ENCODE measurements around the gene DDX56.
"Not testable (repeated sequence)": the region's sequence is repeated elsewhere in the genome, so short reads cannot be mapped to it uniquely, and the experiment has no call there.

The DDX56 gene

DNA sequence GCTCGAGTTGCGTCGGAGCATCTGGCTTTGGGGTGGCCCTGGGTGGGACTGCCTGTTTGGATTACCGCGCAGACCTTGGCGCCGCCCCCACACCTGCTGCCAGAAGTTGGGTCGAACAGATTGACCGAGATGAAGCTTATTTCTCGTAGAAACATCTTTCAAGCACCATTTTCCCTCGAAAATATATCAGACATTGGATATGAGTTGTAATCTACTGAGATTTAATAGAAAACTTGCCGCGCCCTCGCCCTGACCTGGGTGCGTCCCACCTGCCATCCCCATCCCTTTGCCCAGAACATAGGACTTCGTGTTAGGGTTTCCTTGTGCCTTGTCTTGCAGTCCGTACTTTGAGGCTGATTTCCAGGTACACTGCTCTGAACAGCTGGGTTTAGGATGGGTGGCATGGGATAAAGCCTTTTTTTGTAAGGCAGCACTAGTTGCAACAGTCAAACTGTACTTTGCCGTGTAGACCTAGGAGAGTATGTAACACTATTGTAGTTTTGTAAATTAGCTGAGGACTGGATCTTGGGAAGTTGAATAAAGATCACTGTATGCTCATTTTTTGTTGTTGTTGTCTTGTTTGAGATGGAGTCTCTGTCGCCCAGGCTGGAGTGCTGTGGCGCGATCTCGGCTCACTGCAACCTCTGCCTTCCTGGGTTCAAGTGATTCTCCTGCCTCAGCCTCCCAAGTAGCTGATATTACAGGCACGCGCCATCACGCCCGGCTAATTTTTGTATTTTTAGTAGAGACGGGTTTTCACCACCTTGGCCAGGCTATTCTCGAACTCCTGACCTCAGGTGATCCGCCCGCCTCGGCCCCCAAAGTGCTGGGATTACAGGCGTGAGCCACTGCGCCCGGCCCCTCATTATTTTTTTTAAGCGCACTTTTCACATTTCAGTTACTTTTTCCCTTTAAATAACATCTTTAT, 33.7 kb upstream of the DDX56 start:
- peak overlapping the region; percentile 94 for H3K27ac ChIP-seq
- TF ChIP-seq ZFX (IDR thresholded peaks at IDR 0.05), result no peak; the same call in 1 of the 2 replicates
- TF ChIP-seq, protein P1, sequence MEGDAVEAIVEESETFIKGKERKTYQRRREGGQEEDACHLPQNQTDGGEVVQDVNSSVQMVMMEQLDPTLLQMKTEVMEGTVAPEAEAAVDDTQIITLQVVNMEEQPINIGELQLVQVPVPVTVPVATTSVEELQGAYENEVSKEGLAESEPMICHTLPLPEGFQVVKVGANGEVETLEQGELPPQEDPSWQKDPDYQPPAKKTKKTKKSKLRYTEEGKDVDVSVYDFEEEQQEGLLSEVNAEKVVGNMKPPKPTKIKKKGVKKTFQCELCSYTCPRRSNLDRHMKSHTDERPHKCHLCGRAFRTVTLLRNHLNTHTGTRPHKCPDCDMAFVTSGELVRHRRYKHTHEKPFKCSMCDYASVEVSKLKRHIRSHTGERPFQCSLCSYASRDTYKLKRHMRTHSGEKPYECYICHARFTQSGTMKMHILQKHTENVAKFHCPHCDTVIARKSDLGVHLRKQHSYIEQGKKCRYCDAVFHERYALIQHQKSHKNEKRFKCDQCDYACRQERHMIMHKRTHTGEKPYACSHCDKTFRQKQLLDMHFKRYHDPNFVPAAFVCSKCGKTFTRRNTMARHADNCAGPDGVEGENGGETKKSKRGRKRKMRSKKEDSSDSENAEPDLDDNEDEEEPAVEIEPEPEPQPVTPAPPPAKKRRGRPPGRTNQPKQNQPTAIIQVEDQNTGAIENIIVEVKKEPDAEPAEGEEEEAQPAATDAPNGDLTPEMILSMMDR (conservative IDR thresholded peaks at IDR 0.05), result no peak

GRCh38 chr7:44606341-44607140, 32.8 kb upstream of the DDX56 start, which contains the start of gene OGDH:
Gene OGDH (plus strand): TSS chr7:44606627. CDS start chr7:44624344, 17,717 bp downstream.
- peak within 1 kb of the TSS; percentile 94 for H3K27ac ChIP-seq
- 0 out of 2 replicates have a peak, but pooled peaks have one; percentile 49 for TF ChIP-seq ZFX (IDR thresholded peaks at IDR 0.05)
- TF ChIP-seq, protein P1 (conservative IDR thresholded peaks at IDR 0.05), result no peak

DNA sequence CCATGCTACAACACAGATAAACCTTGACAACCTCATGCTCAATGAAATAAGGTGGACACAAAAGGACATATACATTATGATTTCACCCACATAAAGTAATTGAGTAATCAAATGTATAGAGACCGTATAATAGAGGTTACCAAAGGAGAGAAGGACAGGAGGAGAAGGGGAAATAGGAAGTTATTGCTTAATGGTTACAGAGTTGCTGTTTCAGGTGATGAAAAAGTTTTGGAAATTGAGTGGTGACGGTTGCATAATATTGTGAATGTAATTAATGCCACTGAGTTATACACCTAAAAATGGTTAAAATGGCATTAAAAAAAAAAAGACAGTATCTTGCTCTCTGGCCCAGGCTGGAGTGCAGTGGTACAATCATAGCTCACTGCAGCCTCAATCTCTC, 31.2 kb upstream of the DDX56 start:
- no peak for TF ChIP-seq ZFX (IDR thresholded peaks at IDR 0.05)
- TF ChIP-seq, protein P1 (conservative IDR thresholded peaks at IDR 0.05), result no peak
- no peak overlapping the region; the same call in 1 of the 2 replicates for H3K27ac ChIP-seq

- no peak for TF ChIP-seq ZFX (IDR thresholded peaks at IDR 0.05)
- TF ChIP-seq, protein P1 (conservative IDR thresholded peaks at IDR 0.05), result no peak
- no peak overlapping the region for H3K27ac ChIP-seq
Measured at GRCh38 chr7:44603193-44603592, 29.5 kb upstream of the DDX56 start.

- H3K27ac ChIP-seq, result no peak overlapping the region
- no peak for TF ChIP-seq ZFX (IDR thresholded peaks at IDR 0.05)
- TF ChIP-seq, protein P1 (conservative IDR thresholded peaks at IDR 0.05), result no peak
Measured at GRCh38 chr7:44602576-44602910, 28.8 kb upstream of the DDX56 start.

DNA sequence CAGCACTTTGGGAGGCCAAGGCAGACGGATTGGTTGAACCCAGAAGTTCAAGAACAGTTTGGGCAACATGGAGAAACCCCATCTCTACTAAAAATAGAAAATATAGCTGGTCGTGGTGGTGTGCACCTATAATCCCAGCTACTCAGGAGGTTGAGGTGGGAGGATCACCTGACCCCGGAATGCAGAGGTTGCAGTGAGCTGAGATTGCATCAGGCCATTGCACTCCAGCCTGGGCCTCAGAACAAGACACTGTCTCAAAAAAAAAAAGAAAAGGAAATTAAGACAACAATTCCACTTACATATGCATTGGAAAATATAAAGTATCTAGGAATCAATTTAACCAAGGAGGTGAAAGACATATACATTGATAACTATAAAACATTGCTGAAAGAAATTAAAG, 25.5 kb upstream of the DDX56 start:
- no peak for TF ChIP-seq ZFX (IDR thresholded peaks at IDR 0.05)
- TF ChIP-seq, protein P1 (conservative IDR thresholded peaks at IDR 0.05), result no peak
- H3K27ac ChIP-seq, result no peak overlapping the region

DNA sequence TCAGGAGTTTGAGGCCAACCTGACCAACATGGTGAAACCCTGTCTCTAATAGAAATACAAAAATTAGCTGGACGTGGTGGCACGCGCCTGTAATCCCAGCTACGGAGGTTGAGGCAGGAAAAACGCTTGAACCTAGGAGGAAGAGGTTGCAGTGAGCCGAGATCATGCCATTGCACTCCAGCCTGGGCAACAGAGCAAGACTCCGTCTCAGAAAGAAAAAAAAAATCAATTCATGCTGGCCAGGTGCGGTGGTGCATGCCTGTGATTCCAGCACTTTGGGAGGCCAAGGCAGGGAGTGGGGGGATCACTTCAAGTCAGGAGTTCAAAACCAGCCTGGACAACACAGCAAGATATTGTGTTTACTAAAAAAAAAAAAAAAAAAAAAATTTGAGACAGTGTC, 23.5 kb upstream of the DDX56 start:
- H3K27ac ChIP-seq, result not testable (repeated sequence)

Data from C4-2B (cell line).